ENCODE measurements around the gene CAMSAP2.

DNA sequence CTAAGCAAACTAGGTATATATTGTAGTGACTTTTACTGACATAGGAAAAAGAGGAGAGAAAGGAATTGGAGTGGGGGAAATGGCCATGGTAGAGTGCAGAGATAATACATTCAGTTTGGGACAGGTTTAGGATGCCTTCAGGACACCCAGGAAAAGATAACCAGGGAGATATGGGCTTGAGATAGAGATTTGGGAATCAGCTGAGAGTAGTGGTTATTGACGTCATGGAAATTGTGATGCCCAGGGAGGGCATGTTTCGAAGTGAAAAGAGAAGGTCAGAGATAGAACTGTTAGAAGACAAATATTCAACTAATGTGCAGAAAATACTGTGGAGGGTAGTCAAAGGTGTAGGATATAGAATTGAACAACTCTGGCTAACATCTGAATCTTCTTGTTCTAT is 40.6 kb downstream of the CAMSAP2 start:
- TF ChIP-seq CTCF (tag by site-specific recombination; IDR thresholded peaks at IDR 0.05) (no peak), ZNF24 (tag by site-specific recombination; IDR thresholded peaks at IDR 0.05) (no peak)
